ENCODE data around the gene ATP5F1B. TPM values are rescaled to one million over a fixed set of nuclear protein-coding genes. Genes with fewer than 3 reads are reported as not detected.

Gene ATP5F1B
- polyA plus RNA-seq, 1 of the 3 experiments (the other 2 are of a cell fraction) = 762 TPM

DNA sequence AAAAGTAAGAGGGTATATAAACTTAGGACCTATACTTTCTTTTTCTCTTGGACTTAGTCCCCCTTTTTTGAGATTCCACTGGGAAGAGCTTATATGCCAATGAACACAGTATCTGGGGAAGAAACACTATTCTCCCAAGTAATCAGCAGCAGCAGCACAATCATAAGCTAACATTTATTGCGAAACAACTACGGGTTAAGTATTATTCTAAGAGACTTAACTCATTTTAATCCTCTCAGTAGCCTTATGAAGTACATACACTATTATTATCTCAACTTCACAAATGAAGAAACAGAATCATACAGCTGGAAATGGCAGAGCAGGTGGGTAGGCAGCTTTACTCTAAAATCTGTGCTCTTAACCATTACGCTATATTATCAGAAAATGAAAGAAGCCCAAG, 43.5 kb downstream of the ATP5F1B start:
- ChIA-PET POLR2A (interaction anchor here (0.7 kb wide), 1 partner anchor 13 kb away, joined by 3 read pairs; no protein-coding TSS in a partner anchor), CTCF (interaction anchor here (1.1 to 4.3 kb wide), 6 partner anchors 9 to 112 kb away, joined by 4 to 34 read pairs (median 11); no protein-coding TSS in a partner anchor)

More for the DNA sequence above, 43.5 kb downstream of the ATP5F1B start:
- Histone ChIP-seq H3K9me3 (no peaks in the 10 kb centered on the region), H3K27me3 (ENCODE audit: insufficient read depth) (no peaks in the 10 kb centered on the region), H3K4me2 (no peak overlapping the region), H3K4me3 (ENCODE audit: low read depth in 2 of 2, low read length in 1 of 2) (no peak overlapping the region), H3K9ac (no peak overlapping the region), H4K20me1 (ENCODE audit: insufficient read depth) (no peaks in the 10 kb centered on the region), H3F3A (replicated peaks; ENCODE audit: insufficient read depth) (peaks cover 14% of the 10 kb centered on the region), H3K9me2 (no peaks in the 10 kb centered on the region), H3K27ac (ENCODE audit: low read depth in 2 of 2, low read length in 1 of 2) (no peak overlapping the region), H3K36me3 (replicated peaks in 1 of 2; ENCODE audit: control insufficient read depth in 1 of 2, insufficient read depth in 2 of 2, low read length in 1 of 2) (peaks cover 49 to 94% of the 10 kb centered on the region in 2 experiments), H3K4me1 (ENCODE audit: control insufficient read depth in 1 of 2, insufficient read depth in 2 of 2, low read depth in 1 of 2, low read length in 1 of 2) (no peaks in the 10 kb centered on the region), H3K79me2 (ENCODE audit: insufficient read depth) (no peaks in the 10 kb centered on the region), H2AFZ (ENCODE audit: low read depth) (no peak overlapping the region)
- WGBS (ENCODE audit: low lambda C conversion rate) = 92% methylated on average over 3 of the region's 3 CpGs
- DNase-seq = no peak
- TF ChIP-seq GATA2 (CRISPR knock-in tag; IDR thresholded peaks at IDR 0.05) (no peak), MXI1 (IDR thresholded peaks at IDR 0.05; ENCODE audit: low read depth, low read length) (no peak), MEF2A (IDR thresholded peaks at IDR 0.05; ENCODE audit: borderline replicate concordance, low read depth) (no peak), CHD2 (IDR thresholded peaks at IDR 0.05; ENCODE audit: low read length, partially characterized antibody) (no peak), RFX5 (IDR thresholded peaks at IDR 0.05; ENCODE audit: low read length) (no peak), RXRA (IDR thresholded peaks at IDR 0.05; ENCODE audit: borderline replicate concordance, low read depth) (no peak), TAF1 (IDR thresholded peaks at IDR 0.05; ENCODE audit: borderline replicate concordance, low read depth, low read length) (no peak), CTCF (IDR thresholded peaks at IDR 0.05) (no peak), ELF1 (IDR thresholded peaks at IDR 0.05) (no peak), JUND (IDR thresholded peaks at IDR 0.05) (no peak), FOXJ3 (CRISPR knock-in tag; IDR thresholded peaks at IDR 0.05) (no peak), TEAD4 (IDR thresholded peaks at IDR 0.05; ENCODE audit: borderline replicate concordance, insufficient read depth) (no peak), EZH2phosphoT487 (IDR thresholded peaks at IDR 0.05; ENCODE audit: borderline replicate concordance, low read depth) (no peak), NRF1 (IDR thresholded peaks at IDR 0.05; ENCODE audit: low read depth, low read length) (no peak), USF1 (IDR thresholded peaks at IDR 0.05; ENCODE audit: borderline replicate concordance, low read depth) (no peak), MAX (IDR thresholded peaks at IDR 0.05; ENCODE audit: low read depth) (no peak)
- TF ChIP-seq, protein P1, sequence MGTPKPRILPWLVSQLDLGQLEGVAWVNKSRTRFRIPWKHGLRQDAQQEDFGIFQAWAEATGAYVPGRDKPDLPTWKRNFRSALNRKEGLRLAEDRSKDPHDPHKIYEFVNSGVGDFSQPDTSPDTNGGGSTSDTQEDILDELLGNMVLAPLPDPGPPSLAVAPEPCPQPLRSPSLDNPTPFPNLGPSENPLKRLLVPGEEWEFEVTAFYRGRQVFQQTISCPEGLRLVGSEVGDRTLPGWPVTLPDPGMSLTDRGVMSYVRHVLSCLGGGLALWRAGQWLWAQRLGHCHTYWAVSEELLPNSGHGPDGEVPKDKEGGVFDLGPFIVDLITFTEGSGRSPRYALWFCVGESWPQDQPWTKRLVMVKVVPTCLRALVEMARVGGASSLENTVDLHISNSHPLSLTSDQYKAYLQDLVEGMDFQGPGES (IDR thresholded peaks at IDR 0.05; ENCODE audit: low read depth, low read length) = no peak
- TF ChIP-seq, protein P2, sequence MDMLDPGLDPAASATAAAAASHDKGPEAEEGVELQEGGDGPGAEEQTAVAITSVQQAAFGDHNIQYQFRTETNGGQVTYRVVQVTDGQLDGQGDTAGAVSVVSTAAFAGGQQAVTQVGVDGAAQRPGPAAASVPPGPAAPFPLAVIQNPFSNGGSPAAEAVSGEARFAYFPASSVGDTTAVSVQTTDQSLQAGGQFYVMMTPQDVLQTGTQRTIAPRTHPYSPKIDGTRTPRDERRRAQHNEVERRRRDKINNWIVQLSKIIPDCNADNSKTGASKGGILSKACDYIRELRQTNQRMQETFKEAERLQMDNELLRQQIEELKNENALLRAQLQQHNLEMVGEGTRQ (IDR thresholded peaks at IDR 0.05; ENCODE audit: borderline replicate concordance, low read depth, low read length) = no peak
- TF ChIP-seq, protein P3, sequence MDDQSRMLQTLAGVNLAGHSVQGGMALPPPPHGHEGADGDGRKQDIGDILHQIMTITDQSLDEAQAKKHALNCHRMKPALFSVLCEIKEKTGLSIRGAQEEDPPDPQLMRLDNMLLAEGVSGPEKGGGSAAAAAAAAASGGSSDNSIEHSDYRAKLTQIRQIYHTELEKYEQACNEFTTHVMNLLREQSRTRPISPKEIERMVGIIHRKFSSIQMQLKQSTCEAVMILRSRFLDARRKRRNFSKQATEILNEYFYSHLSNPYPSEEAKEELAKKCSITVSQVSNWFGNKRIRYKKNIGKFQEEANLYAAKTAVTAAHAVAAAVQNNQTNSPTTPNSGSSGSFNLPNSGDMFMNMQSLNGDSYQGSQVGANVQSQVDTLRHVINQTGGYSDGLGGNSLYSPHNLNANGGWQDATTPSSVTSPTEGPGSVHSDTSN (IDR thresholded peaks at IDR 0.05) = no peak
